CMK (cell line): ENCODE measurements around the gene ESRRB.

Experiments
- DNase-seq: peaks from one replicate; pipeline ENCODE4 v3.0.0-alpha.2; 2010; ENCODE audit warnings: low read depth

ESRRB gene

DNA sequence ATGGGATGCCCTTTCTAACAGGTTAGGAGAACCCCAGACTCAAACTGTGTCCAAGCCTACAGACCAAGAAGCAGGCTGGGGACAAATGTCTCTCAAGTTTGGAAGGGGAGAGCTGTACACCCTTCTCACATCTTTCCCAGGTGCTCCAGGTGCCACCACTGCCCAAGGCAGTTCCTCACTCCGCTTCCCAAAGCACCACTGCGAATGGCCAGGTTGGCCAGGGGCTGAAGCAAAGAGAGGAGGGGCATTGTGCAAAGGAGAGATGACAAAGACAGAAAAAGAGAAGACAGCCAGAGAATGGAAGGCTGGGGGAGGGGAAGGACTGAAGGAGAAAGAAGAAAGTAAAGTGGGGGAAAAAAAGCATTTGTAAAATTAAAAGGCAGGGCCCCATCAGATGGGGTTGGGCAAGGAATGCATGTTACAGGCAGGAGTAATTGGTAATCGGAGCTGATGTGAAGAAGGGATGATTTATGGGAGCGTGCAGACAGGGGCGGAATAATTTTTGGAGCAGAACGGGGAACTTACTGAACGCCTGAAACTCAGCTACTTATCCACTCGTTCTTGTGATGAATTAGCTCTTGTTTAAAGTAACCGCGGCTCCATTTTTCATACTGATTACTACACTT is 165.8 kb downstream of the ESRRB start:
- no peak for DNase-seq

DNA sequence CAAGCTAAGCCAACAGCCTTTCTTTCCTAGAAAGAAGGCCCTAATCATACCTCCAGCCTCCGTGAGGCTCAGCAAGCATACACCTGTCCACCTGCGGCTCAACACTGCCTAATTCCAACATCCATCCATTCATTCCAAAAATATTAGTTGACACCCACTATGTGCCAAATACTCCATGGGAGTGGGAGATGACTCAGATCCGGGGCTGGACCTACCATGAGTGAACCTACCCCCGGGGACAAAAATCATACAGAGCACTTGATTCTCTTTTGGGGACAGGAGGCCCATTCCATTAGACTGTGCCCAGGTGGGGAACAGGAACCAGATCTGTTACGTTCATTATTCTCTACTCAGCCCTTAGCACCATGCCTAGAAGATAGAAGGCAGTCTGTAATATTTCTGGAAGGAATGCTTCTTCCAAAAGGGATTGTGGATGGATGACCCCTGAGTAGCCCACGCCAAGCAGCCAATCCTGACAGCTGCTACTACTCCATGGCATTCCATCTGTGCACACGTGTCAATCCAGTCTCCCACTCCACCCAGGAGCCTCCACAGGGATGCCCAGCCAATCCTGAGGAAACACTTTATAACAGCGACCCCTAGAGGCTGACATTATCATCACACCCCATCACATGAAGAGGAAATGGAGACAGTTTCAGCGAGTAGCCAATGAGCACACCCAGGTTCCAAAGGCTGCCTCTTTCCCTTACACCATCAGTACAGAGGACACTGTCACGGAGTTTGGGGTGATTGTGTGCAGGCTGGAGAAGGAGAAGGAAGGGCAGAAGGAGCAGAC is 170.7 kb downstream of the ESRRB start:
- DNase-seq, result no peak

DNA sequence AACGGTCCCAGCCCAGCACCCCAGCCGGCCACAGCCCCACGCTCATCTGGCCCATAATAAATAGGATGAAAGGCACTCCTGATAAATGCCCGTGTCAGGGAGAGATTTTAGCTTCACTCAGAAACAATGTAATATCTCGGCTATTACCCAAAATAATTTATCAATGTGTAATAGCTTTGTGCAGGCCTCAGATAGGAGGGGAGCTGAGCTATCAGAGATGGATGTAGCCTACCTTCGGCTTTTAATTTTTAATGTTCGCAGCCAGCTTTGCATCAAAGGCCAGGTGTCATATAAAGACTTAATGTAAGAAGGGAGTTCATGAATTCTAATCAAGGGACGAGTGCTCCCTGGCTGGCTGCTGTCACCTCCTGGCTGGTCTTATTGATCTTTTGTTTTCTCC is 171.9 kb downstream of the ESRRB start:
- no peak for DNase-seq

DNA sequence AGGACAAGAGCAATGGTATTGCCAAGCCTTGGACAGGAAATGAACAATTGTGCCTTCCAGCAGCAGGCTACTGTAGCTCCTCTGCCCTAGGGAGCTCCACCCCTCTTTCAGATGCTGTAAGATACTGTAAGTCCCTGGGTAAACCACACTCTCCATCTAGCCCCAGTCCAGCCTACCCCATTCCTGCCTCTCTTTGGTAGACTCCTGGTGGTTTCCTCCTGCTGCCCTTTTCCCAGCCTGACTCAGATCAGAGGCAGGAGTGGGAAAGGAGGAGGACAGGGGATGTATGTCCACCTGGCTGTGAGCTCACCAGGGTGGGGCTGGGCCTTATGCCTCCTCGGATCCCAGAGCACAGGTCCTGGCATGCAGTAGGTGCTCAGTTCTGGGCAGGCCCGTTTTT is 174.6 kb downstream of the ESRRB start:
- DNase-seq, result no peak

DNA sequence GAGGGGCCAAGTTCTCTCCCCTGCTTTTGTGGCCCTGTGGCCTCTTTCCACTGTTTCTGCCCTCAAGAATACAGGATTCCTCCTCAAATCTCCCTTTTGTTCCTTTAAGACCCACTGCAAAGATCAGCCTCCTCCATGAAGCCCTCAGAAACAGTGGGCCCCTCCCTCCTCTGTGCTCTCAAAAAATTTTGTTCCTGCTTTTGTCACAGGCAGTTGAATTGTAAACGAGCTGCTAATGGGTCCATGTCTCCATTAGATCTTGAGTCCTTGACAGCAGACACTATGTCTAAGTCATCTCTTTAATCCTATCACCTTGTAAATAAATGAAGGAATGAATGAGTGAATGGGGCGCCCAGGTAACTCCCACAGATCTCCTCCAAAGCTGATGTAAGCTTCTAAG is 175.2 kb downstream of the ESRRB start:
- DNase-seq, result no peak
